Measurements from ENCODE around the gene MADCAM1. TPM values are rescaled to one million over a fixed set of nuclear protein-coding genes. Genes with fewer than 3 reads are reported as not detected.

The MADCAM1 gene
- total RNA-seq, 1 experiment from 2014 or later = 0.47 TPM

- intact Hi-C loops (cut with micrococcal nuclease) = loop anchor here (2.0 to 10.0 kb wide), 3 partner anchors 19 to 165 kb away; partner anchors contain the start of gene MIER2
- peak; percentile 77 for DNase-seq (ENCODE audit: unreplicated experiment)
- H3K27me3 Mint-ChIP-seq (ENCODE audit: insufficient read depth, unreplicated experiment) = no peaks in the 10 kb centered on the region
- POLR2A ChIA-PET = interaction anchor here (1.0 to 2.9 kb wide), 6 partner anchors 19 to 197 kb away, joined by 3 to 24 read pairs (median 6); partner anchors contain the start of gene CDC34
- peaks cover 4% of the 10 kb centered on the region for H3K36me3 Mint-ChIP-seq (ENCODE audit: insufficient read depth, unreplicated experiment)
- CTCF ChIA-PET = interaction anchor here (0.7 to 1.5 kb wide), 7 partner anchors 12 to 241 kb away, joined by 3 to 9 read pairs (median 4); partner anchors contain the start of gene CDC34
- peak within 1 kb of the TSS; percentile 82 for H3K4me3 Mint-ChIP-seq (ENCODE audit: unreplicated experiment)
- no TSS peak for BruUV-seq (replicated peaks)
- no peak for TF ChIP-seq CTCF (IDR thresholded peaks at IDR 0.05; ENCODE audit: unreplicated experiment)
- H3K27ac Mint-ChIP-seq (ENCODE audit: low read depth, unreplicated experiment) = peak within 1 kb of the TSS; percentile 98
- peaks cover 24% of the 10 kb centered on the region for H3K4me1 Mint-ChIP-seq (ENCODE audit: insufficient read depth, unreplicated experiment)
- H3K9me3 Mint-ChIP-seq (ENCODE audit: unreplicated experiment) = no peaks in the 10 kb centered on the region
Observed at GRCh38 chr19:507286-508203, 11.3 kb downstream of the MADCAM1 start, which contains the start of gene TPGS1. Gene TPGS1, plus strand, starts transcription at chr19:507497. Its CDS starts 10 bp downstream, at chr19:507507.

GRCh38 chr19:508204-509150, 12.2 kb downstream of the MADCAM1 start:
- ChIA-PET CTCF (interaction anchor here (0.9 kb wide), 1 partner anchor 24 kb away, joined by 4 read pairs; no protein-coding TSS in a partner anchor), POLR2A (interaction anchor here (0.9 to 2.9 kb wide), 2 partner anchors 18 to 23 kb away, joined by 3 to 24 read pairs; partner anchors contain the start of gene CDC34)
- Mint-ChIP-seq H3K4me3 (ENCODE audit: unreplicated experiment) (peak overlapping the region; percentile 82), H3K36me3 (ENCODE audit: insufficient read depth, unreplicated experiment) (peaks cover 4% of the 10 kb centered on the region), H3K4me1 (ENCODE audit: insufficient read depth, unreplicated experiment) (peaks cover 24% of the 10 kb centered on the region), H3K27me3 (ENCODE audit: insufficient read depth, unreplicated experiment) (no peaks in the 10 kb centered on the region), H3K27ac (ENCODE audit: low read depth, unreplicated experiment) (peak overlapping the region; percentile 98), H3K9me3 (ENCODE audit: unreplicated experiment) (no peaks in the 10 kb centered on the region)
- DNase-seq (ENCODE audit: unreplicated experiment) = no peak
- intact Hi-C loops (cut with micrococcal nuclease) = loop anchor here (5.0 to 10.0 kb wide), 2 partner anchors 124 to 166 kb away; partner anchors contain the start of gene MIER2
- BruUV-seq (replicated peaks) = TSS peak; percentile 46
- TF ChIP-seq CTCF (IDR thresholded peaks at IDR 0.05; ENCODE audit: unreplicated experiment) = no peak

- no peaks in the 10 kb centered on the region for H3K9me3 Mint-ChIP-seq (ENCODE audit: unreplicated experiment)
- peaks cover 24% of the 10 kb centered on the region for H3K4me1 Mint-ChIP-seq (ENCODE audit: insufficient read depth, unreplicated experiment)
- peak overlapping the region; percentile 52 for H3K4me3 Mint-ChIP-seq (ENCODE audit: unreplicated experiment)
- CTCF ChIA-PET = interaction anchor here (0.5 to 1.9 kb wide), 10 partner anchors 11 to 243 kb away, joined by 3 to 24 read pairs (median 4); no protein-coding TSS in a partner anchor
- POLR2A ChIA-PET = interaction anchor here (0.7 to 2.1 kb wide), 5 partner anchors 18 to 168 kb away, joined by 3 to 8 read pairs (median 5); partner anchors contain the start of gene CDC34
- intact Hi-C loops (cut with micrococcal nuclease) = no loop called here
- peak; percentile 95 for TF ChIP-seq CTCF (IDR thresholded peaks at IDR 0.05; ENCODE audit: unreplicated experiment)
- no peak overlapping the region for H3K27ac Mint-ChIP-seq (ENCODE audit: low read depth, unreplicated experiment)
- peak; percentile 88 for DNase-seq (ENCODE audit: unreplicated experiment)
- no peaks in the 10 kb centered on the region for H3K27me3 Mint-ChIP-seq (ENCODE audit: insufficient read depth, unreplicated experiment)
- BruUV-seq (replicated peaks) = no TSS peak
- H3K36me3 Mint-ChIP-seq (ENCODE audit: insufficient read depth, unreplicated experiment) = peaks cover 4% of the 10 kb centered on the region
Observed at GRCh38 chr19:510606-511100, 14.4 kb downstream of the MADCAM1 start.
